Parathyroid adenoma (tissue), 2 donors: Measurements from ENCODE around the gene ADCK2.

ENCODE experiments used
- H2AFZ ChIP-seq: fragments of 300-600 bp; sonication (generic); one replicate; pipeline ENCODE4 v1.7.0; 2017; ENCODE audit warnings: antibody characterized with exemption, mild to moderate bottlenecking
- H3K27ac ChIP-seq: fragments of 300-600 bp; sonication (generic); one replicate; pipeline ENCODE4 v1.7.0; 2017
- H3K27me3 ChIP-seq: fragments of 300-600 bp; sonication (generic); one replicate; pipeline ENCODE4 v1.7.0; 2017; ENCODE audit warnings: low read length; ENCODE audit not compliant: control insufficient read depth, insufficient read depth
- H3K36me3 ChIP-seq: fragments of 300-600 bp; sonication (generic); one replicate; pipeline ENCODE4 v1.7.0; 2017; ENCODE audit warnings: low read length; ENCODE audit not compliant: control insufficient read depth, insufficient read depth
- H3K4me1 ChIP-seq: fragments of 300-600 bp; sonication (generic); one replicate; pipeline ENCODE4 v1.7.0; 2017; ENCODE audit warnings: control low read depth
- H3K4me2 ChIP-seq: fragments of 300-600 bp; sonication (generic); one replicate; pipeline ENCODE4 v1.7.0; 2017; ENCODE audit warnings: low read length
- H3K4me3 ChIP-seq: fragments of 300-600 bp; sonication (generic); one replicate; pipeline ENCODE4 v1.7.0; 2017; ENCODE audit warnings: low read depth, low read length
- H3K79me2 ChIP-seq: fragments of 300-600 bp; sonication (generic); one replicate; pipeline ENCODE4 v1.7.0; 2017; ENCODE audit warnings: control low read depth
- H3K9ac ChIP-seq: fragments of 300-600 bp; sonication (generic); one replicate; pipeline ENCODE4 v1.7.0; 2017; ENCODE audit warnings: mild to moderate bottlenecking
- H3K9me3 ChIP-seq: fragments of 300-600 bp; sonication (generic); one replicate; pipeline ENCODE4 v1.7.0; 2017; ENCODE audit warnings: low read length; ENCODE audit not compliant: control insufficient read depth
- CTCF ChIP-seq: fragments of 300-600 bp; sonication (generic); IDR thresholded peaks from one replicate; pipeline ENCODE4 v1.7.0; 2017; ENCODE audit warnings: antibody characterized with exemption, mild to moderate bottlenecking
- donor health status: primary hyperparathyroidism.

The ADCK2 gene

GRCh38 chr7:140714331-140715040, 41.7 kb downstream of the ADCK2 start:
- Histone ChIP-seq H3K4me1 (no peaks in the 10 kb centered on the region), H3K9ac (no peak overlapping the region), H3K36me3 (no peaks in the 10 kb centered on the region), H3K9me3 (no peaks in the 10 kb centered on the region), H3K79me2 (no peaks in the 10 kb centered on the region), H2AFZ (no peak overlapping the region), H3K27ac (no peak overlapping the region), H3K27me3 (no peaks in the 10 kb centered on the region), H3K4me2 (no peak overlapping the region), H3K4me3 (no peak overlapping the region)
- TF ChIP-seq CTCF = no peak

- Histone ChIP-seq H3K4me1 (no peaks in the 10 kb centered on the region), H3K36me3 (no peaks in the 10 kb centered on the region), H3K4me2 (no peak overlapping the region), H3K9me3 (no peaks in the 10 kb centered on the region), H2AFZ (no peak overlapping the region), H3K27ac (no peak overlapping the region), H3K27me3 (no peaks in the 10 kb centered on the region), H3K79me2 (no peaks in the 10 kb centered on the region), H3K9ac (no peak overlapping the region), H3K4me3 (no peak overlapping the region)
- TF ChIP-seq CTCF = no peak
Measured at GRCh38 chr7:140719721-140720120, 47.0 kb downstream of the ADCK2 start.

GRCh38 chr7:140722254-140722653, 49.5 kb downstream of the ADCK2 start:
- Histone ChIP-seq H3K27ac (no peak overlapping the region), H2AFZ (no peak overlapping the region), H3K36me3 (no peaks in the 10 kb centered on the region), H3K4me1 (no peaks in the 10 kb centered on the region), H3K27me3 (no peaks in the 10 kb centered on the region), H3K79me2 (no peaks in the 10 kb centered on the region), H3K4me2 (no peak overlapping the region), H3K9ac (no peak overlapping the region), H3K4me3 (no peak overlapping the region), H3K9me3 (no peaks in the 10 kb centered on the region)
- no peak for TF ChIP-seq CTCF

GRCh38 chr7:140723006-140723405, 50.3 kb downstream of the ADCK2 start:
- Histone ChIP-seq H3K9me3 (no peaks in the 10 kb centered on the region), H3K79me2 (no peaks in the 10 kb centered on the region), H3K36me3 (no peaks in the 10 kb centered on the region), H3K9ac (no peak overlapping the region), H3K4me3 (no peak overlapping the region), H3K4me2 (no peak overlapping the region), H3K4me1 (no peaks in the 10 kb centered on the region), H2AFZ (no peak overlapping the region), H3K27me3 (no peaks in the 10 kb centered on the region), H3K27ac (no peak overlapping the region)
- TF ChIP-seq CTCF = no peak

GRCh38 chr7:140723574-140723973, 50.8 kb downstream of the ADCK2 start:
- TF ChIP-seq CTCF = no peak
- Histone ChIP-seq H2AFZ (no peak overlapping the region), H3K36me3 (no peaks in the 10 kb centered on the region), H3K27me3 (no peaks in the 10 kb centered on the region), H3K4me2 (no peak overlapping the region), H3K9ac (no peak overlapping the region), H3K27ac (no peak overlapping the region), H3K9me3 (no peaks in the 10 kb centered on the region), H3K79me2 (no peaks in the 10 kb centered on the region), H3K4me3 (no peak overlapping the region), H3K4me1 (no peaks in the 10 kb centered on the region)
